Mesendoderm (in vitro differentiated cells): ENCODE measurements around the gene GGPS1.

Experiments
- DNase-seq: peaks from one replicate; pipeline ENCODE4 v3.0.0; 2013
- H2AK5ac ChIP-seq: 2 replicates; pipeline ENCODE4 v1.6.1; 2013; ENCODE audit warnings: low read length, inconsistent platforms
- H2BK120ac ChIP-seq: 2 replicates; pipeline ENCODE4 v1.6.1; 2013; ENCODE audit warnings: low read depth, mild to moderate bottlenecking, low read length, moderate library complexity, mixed read lengths
- H2BK15ac ChIP-seq: replicated peaks from 2 replicates; pipeline ENCODE4 v1.6.1; 2013; ENCODE audit warnings: low read depth, mild to moderate bottlenecking, moderate library complexity
- H2BK5ac ChIP-seq: 2 replicates; pipeline ENCODE4 v1.6.1; 2013; ENCODE audit warnings: low read length, inconsistent platforms
- H3K18ac ChIP-seq: 2 replicates; pipeline ENCODE4 v1.6.1; 2013; ENCODE audit warnings: mild to moderate bottlenecking, low read length, mixed read lengths
- H3K23ac ChIP-seq: one replicate; pipeline ENCODE4 v1.6.1; 2013; ENCODE audit warnings: low read length
- H3K27ac ChIP-seq: 2 replicates; pipeline ENCODE4 v1.5.1; 2013; ENCODE audit warnings: low read depth, mild to moderate bottlenecking, inconsistent platforms, low read length, moderate library complexity
- H3K27me3 ChIP-seq: 2 replicates; pipeline ENCODE4 v1.6.1; 2013; ENCODE audit warnings: low read length, control low read depth, mild to moderate bottlenecking, inconsistent platforms; ENCODE audit not compliant: insufficient read depth, poor library complexity
- H3K36me3 ChIP-seq: 2 replicates; pipeline ENCODE4 v1.6.1; 2013; ENCODE audit warnings: low read length, inconsistent platforms; ENCODE audit not compliant: control insufficient read depth, insufficient read depth
- H3K4ac ChIP-seq: one replicate; pipeline ENCODE4 v1.6.1; 2013; ENCODE audit warnings: low read depth, mild to moderate bottlenecking, low read length, moderate library complexity
- H3K4me1 ChIP-seq: 2 replicates; pipeline ENCODE4 v1.6.1; 2013; ENCODE audit warnings: low read depth, low read length, inconsistent platforms; ENCODE audit not compliant: control insufficient read depth
- H3K4me2 ChIP-seq: 2 replicates; pipeline ENCODE4 v1.6.1; 2013; ENCODE audit warnings: low read length
- H3K4me3 ChIP-seq: 2 replicates; pipeline ENCODE4 v1.5.1; 2013; ENCODE audit warnings: mild to moderate bottlenecking, low read length
- H3K56ac ChIP-seq: one replicate; pipeline ENCODE4 v1.6.1; 2013; ENCODE audit warnings: low read length
- H3K79me1 ChIP-seq: 2 replicates; pipeline ENCODE4 v1.6.1; 2013; ENCODE audit warnings: low read length, inconsistent platforms
- H3K79me2 ChIP-seq: 2 replicates; pipeline ENCODE4 v1.6.1; 2013; ENCODE audit warnings: mild to moderate bottlenecking, low read length; ENCODE audit not compliant: control insufficient read depth, insufficient read depth
- H3K9ac ChIP-seq: 2 replicates; pipeline ENCODE4 v1.6.1; 2013; ENCODE audit warnings: low read length, inconsistent platforms
- H4K5ac ChIP-seq: one replicate; pipeline ENCODE4 v1.6.1; 2013; ENCODE audit warnings: low read length
- H4K8ac ChIP-seq: one replicate; pipeline ENCODE4 v1.6.1; 2013; ENCODE audit warnings: low read depth, mild to moderate bottlenecking, control low read depth, low read length, moderate library complexity
- WGBS: extraction: QIAGEN DNeasy Blood & Tissue Kit; methylation state at CpG from one replicate; pipeline ENCODE4 v1.1.7; 2013; ENCODE audit warnings: low lambda C conversion rate, missing lambda C conversion rate; ENCODE audit not compliant: insufficient coverage; ENCODE audit errors: extremely low coverage; 5-methylcytosine and 5-hydroxymethylcytosine counted together

GGPS1 gene

GRCh38 chr1:235336903-235337302 is 8.5 kb downstream of the GGPS1 start:
- H3K4ac ChIP-seq = no peak overlapping the region
- no peaks in the 10 kb centered on the region for H3K36me3 ChIP-seq
- no peak overlapping the region for H4K8ac ChIP-seq
- no peak overlapping the region for H2BK15ac ChIP-seq
- H3K4me1 ChIP-seq = no peaks in the 10 kb centered on the region
- H4K5ac ChIP-seq = no peak overlapping the region
- H3K79me2 ChIP-seq = peaks cover 2% of the 10 kb centered on the region
- H3K27me3 ChIP-seq = no peaks in the 10 kb centered on the region
- H3K27ac ChIP-seq = no peak overlapping the region
- no peak overlapping the region for H3K18ac ChIP-seq
- H3K79me1 ChIP-seq = no peaks in the 10 kb centered on the region
- H3K4me3 ChIP-seq = no peak overlapping the region
- no peak overlapping the region for H2BK120ac ChIP-seq
- H3K56ac ChIP-seq = no peak overlapping the region
- no peak overlapping the region for H2AK5ac ChIP-seq
- no peak overlapping the region for H2BK5ac ChIP-seq
- H3K23ac ChIP-seq = no peak overlapping the region
- no peak overlapping the region for H3K4me2 ChIP-seq
- DNase-seq = no peak
- no peak overlapping the region for H3K9ac ChIP-seq
- WGBS = no CpG with 5 or more reads among the region's 4 CpGs

GRCh38 chr1:235339746-235340145 is 11.4 kb downstream of the GGPS1 start:
- H2BK120ac ChIP-seq = no peak overlapping the region
- H3K27me3 ChIP-seq = no peaks in the 10 kb centered on the region
- H2BK5ac ChIP-seq = no peak overlapping the region
- no peaks in the 10 kb centered on the region for H3K36me3 ChIP-seq
- no peak overlapping the region for H2AK5ac ChIP-seq
- no peak overlapping the region for H4K5ac ChIP-seq
- WGBS = no CpG with 5 or more reads among the region's 8 CpGs
- H3K27ac ChIP-seq = no peak overlapping the region
- no peak overlapping the region for H3K4me3 ChIP-seq
- no peak for DNase-seq
- H3K4me2 ChIP-seq = no peak overlapping the region
- no peaks in the 10 kb centered on the region for H3K79me1 ChIP-seq
- H3K23ac ChIP-seq = no peak overlapping the region
- no peak overlapping the region for H3K4ac ChIP-seq
- no peak overlapping the region for H4K8ac ChIP-seq
- H3K56ac ChIP-seq = no peak overlapping the region
- no peaks in the 10 kb centered on the region for H3K79me2 ChIP-seq
- H3K4me1 ChIP-seq = no peaks in the 10 kb centered on the region
- no peak overlapping the region for H2BK15ac ChIP-seq
- H3K9ac ChIP-seq = no peak overlapping the region
- no peak overlapping the region for H3K18ac ChIP-seq

- Histone ChIP-seq H3K23ac (no peak overlapping the region), H3K9ac (no peak overlapping the region), H3K56ac (no peak overlapping the region), H4K8ac (no peak overlapping the region), H2BK5ac (no peak overlapping the region), H2BK120ac (no peak overlapping the region), H2BK15ac (no peak overlapping the region), H3K4me1 (no peaks in the 10 kb centered on the region), H3K27ac (no peak overlapping the region), H3K79me1 (no peaks in the 10 kb centered on the region), H3K18ac (no peak overlapping the region), H3K4me2 (no peak overlapping the region), H4K5ac (no peak overlapping the region), H3K4me3 (no peak overlapping the region), H2AK5ac (no peak overlapping the region), H3K4ac (no peak overlapping the region), H3K79me2 (no peaks in the 10 kb centered on the region), H3K36me3 (no peaks in the 10 kb centered on the region), H3K27me3 (no peaks in the 10 kb centered on the region)
- DNase-seq = no peak
- WGBS = no CpG with 5 or more reads among the region's 1 CpG
These were observed 13.0 kb downstream of the GGPS1 start for GRCh38 chr1:235341334-235341733.

GRCh38 chr1:235342039-235342438 is 13.7 kb downstream of the GGPS1 start:
- Histone ChIP-seq H3K4ac (no peak overlapping the region), H3K4me3 (no peak overlapping the region), H2AK5ac (no peak overlapping the region), H3K18ac (no peak overlapping the region), H3K56ac (no peak overlapping the region), H3K4me2 (no peak overlapping the region), H3K36me3 (no peaks in the 10 kb centered on the region), H4K5ac (no peak overlapping the region), H3K27ac (no peak overlapping the region), H3K23ac (no peak overlapping the region), H3K4me1 (no peaks in the 10 kb centered on the region), H3K79me1 (no peaks in the 10 kb centered on the region), H3K9ac (no peak overlapping the region), H4K8ac (no peak overlapping the region), H2BK5ac (no peak overlapping the region), H3K27me3 (no peaks in the 10 kb centered on the region), H2BK120ac (no peak overlapping the region), H2BK15ac (no peak overlapping the region), H3K79me2 (no peaks in the 10 kb centered on the region)
- DNase-seq = no peak
- WGBS = no CpG with 5 or more reads among the region's 6 CpGs

- Histone ChIP-seq H3K23ac (no peak overlapping the region), H3K9ac (no peak overlapping the region), H4K5ac (no peak overlapping the region), H3K56ac (no peak overlapping the region), H2BK5ac (no peak overlapping the region), H3K4me2 (no peak overlapping the region), H3K18ac (no peak overlapping the region), H3K4ac (no peak overlapping the region), H3K4me1 (no peaks in the 10 kb centered on the region), H3K36me3 (no peaks in the 10 kb centered on the region), H2AK5ac (no peak overlapping the region), H3K79me1 (no peaks in the 10 kb centered on the region), H2BK120ac (no peak overlapping the region), H3K79me2 (no peaks in the 10 kb centered on the region), H2BK15ac (no peak overlapping the region), H4K8ac (no peak overlapping the region), H3K27ac (no peak overlapping the region), H3K4me3 (no peak overlapping the region), H3K27me3 (no peaks in the 10 kb centered on the region)
- DNase-seq = no peak
- no CpG with 5 or more reads among the region's 3 CpGs for WGBS
These were observed 14.1 kb downstream of the GGPS1 start for GRCh38 chr1:235342471-235342870.

GRCh38 chr1:235343726-235344125 is 15.4 kb downstream of the GGPS1 start:
- no peaks in the 10 kb centered on the region for H3K4me1 ChIP-seq
- no peaks in the 10 kb centered on the region for H3K36me3 ChIP-seq
- no peak overlapping the region for H3K4me2 ChIP-seq
- H3K27ac ChIP-seq = no peak overlapping the region
- H3K18ac ChIP-seq = no peak overlapping the region
- H3K23ac ChIP-seq = no peak overlapping the region
- no peaks in the 10 kb centered on the region for H3K27me3 ChIP-seq
- H2BK5ac ChIP-seq = no peak overlapping the region
- no peak overlapping the region for H3K9ac ChIP-seq
- H2BK120ac ChIP-seq = no peak overlapping the region
- no peak overlapping the region for H4K8ac ChIP-seq
- WGBS = no CpG with 5 or more reads among the region's 5 CpGs
- H3K79me2 ChIP-seq = no peaks in the 10 kb centered on the region
- no peak overlapping the region for H3K4ac ChIP-seq
- H4K5ac ChIP-seq = no peak overlapping the region
- H3K56ac ChIP-seq = no peak overlapping the region
- no peak overlapping the region for H2BK15ac ChIP-seq
- H3K4me3 ChIP-seq = no peak overlapping the region
- no peak for DNase-seq
- no peak overlapping the region for H2AK5ac ChIP-seq
- H3K79me1 ChIP-seq = no peaks in the 10 kb centered on the region
